ENCODE measurements around the gene CFAP46.

- TF ChIP-seq SIN3A (IDR thresholded peaks at IDR 0.05; ENCODE audit: borderline replicate concordance, insufficient read depth, low read depth, low read length) (no peak), CTCF (IDR thresholded peaks at IDR 0.05) (no peak), REST (IDR thresholded peaks at IDR 0.05; ENCODE audit: insufficient read depth in 1 of 2, low read depth in 2 of 2, low read length in 1 of 2) (no peak), POLR2AphosphoS5 (IDR thresholded peaks at IDR 0.05; ENCODE audit: low read depth, low read length) (no peak)
Observed at GRCh38 chr10:132881186-132881920, 61.0 kb downstream of the CFAP46 start.

Measured in Panc1 (cell line).